ENCODE measurements around the gene RTKN. TPM values are rescaled to one million over a fixed set of nuclear protein-coding genes. Genes with fewer than 3 reads are reported as not detected.

The RTKN gene
- total RNA-seq, 1 experiment from 2014 or later, result 87.1 TPM

- H3K9me3 ChIP-seq (ENCODE audit: control insufficient read depth, low read depth, low read length), result no peaks in the 10 kb centered on the region
- no peak overlapping the region for H3K4me2 ChIP-seq (ENCODE audit: insufficient read depth, insufficient read length, low read length)
- no peak overlapping the region for H2AFZ ChIP-seq (ENCODE audit: low read length)
- TF ChIP-seq CTCF (conservative IDR thresholded peaks at IDR 0.05), result no peak
- H3K4me1 ChIP-seq (ENCODE audit: insufficient read depth, low read length), result peaks cover 2% of the 10 kb centered on the region; the same call in 1 of the 2 replicates
- no peaks in the 10 kb centered on the region; the same call in 1 of the 2 replicates for H3K79me2 ChIP-seq (ENCODE audit: insufficient read depth, low read length)
- peaks cover 10 to 29% (median 24%) of the 10 kb centered on the region in 3 experiments; a peak in 6 of 7 replicates for H3K36me3 Mint-ChIP-seq (ENCODE audit: insufficient read depth in 1 of 3, low read depth in 3 of 3)
- peaks cover 4% of the 10 kb centered on the region for H3K79me1 ChIP-seq (ENCODE audit: insufficient read depth, low read depth, low read length, poor library complexity, severe bottlenecking)
- DNase-seq, result no peak
- H2BK12ac ChIP-seq (ENCODE audit: insufficient read length, low read depth, low read length), result no peak overlapping the region
- peaks cover 2% of the 10 kb centered on the region for H4K20me1 ChIP-seq (ENCODE audit: control insufficient read depth, insufficient read depth, insufficient read length)
- H4K91ac ChIP-seq (ENCODE audit: insufficient read length, low read depth, low read length), result no peak overlapping the region
- H3K27ac ChIP-seq (ENCODE audit: insufficient read length, low read depth, low read length), result no peak overlapping the region
- H3K23ac ChIP-seq (ENCODE audit: insufficient read length, low read depth, low read length), result no peak overlapping the region
- H3K4me3 Mint-ChIP-seq, result no peak overlapping the region
- no peak overlapping the region for H4K5ac ChIP-seq (ENCODE audit: insufficient read length, low read depth, low read length)
- H3K27ac Mint-ChIP-seq, result no peak overlapping the region
- H3K27me3 ChIP-seq (ENCODE audit: insufficient read depth, low read length), result no peaks in the 10 kb centered on the region
- no CpG with 5 or more reads among the region's 4 CpGs for WGBS (ENCODE audit: extremely low coverage, insufficient read length, low lambda C conversion rate)
- no peak overlapping the region for H2AK5ac ChIP-seq (ENCODE audit: insufficient read length, low read length)
- H3K14ac ChIP-seq (ENCODE audit: insufficient read depth, low read length), result no peak overlapping the region
- no peak overlapping the region for H2BK5ac ChIP-seq (ENCODE audit: insufficient read length, low read length)
- H3K9ac ChIP-seq (ENCODE audit: extremely low read depth, insufficient read length, low read length), result no peak overlapping the region
- H2BK120ac ChIP-seq (ENCODE audit: low read depth, low read length, poor library complexity, severe bottlenecking), result no peak overlapping the region
- H3K9me3 Mint-ChIP-seq, result no peaks in the 10 kb centered on the region
- no peak overlapping the region for H3K56ac ChIP-seq (ENCODE audit: insufficient read length, low read depth, low read length)
- no peak overlapping the region for H2BK20ac ChIP-seq (ENCODE audit: low read depth, low read length, poor library complexity, severe bottlenecking)
- H3K4ac ChIP-seq (ENCODE audit: low read depth, low read length), result no peak overlapping the region
- no peak overlapping the region for H3K18ac ChIP-seq (ENCODE audit: insufficient read length, low read depth, low read length)
- no peak overlapping the region for H3T11ph ChIP-seq (ENCODE audit: low read length)
- H3K23me2 ChIP-seq (ENCODE audit: insufficient read length, low read depth, low read length, poor library complexity, severe bottlenecking), result peaks cover 5% of the 10 kb centered on the region
- H3K27me3 Mint-ChIP-seq (ENCODE audit: low read depth), result no peaks in the 10 kb centered on the region
- no peak overlapping the region for H2BK15ac ChIP-seq (ENCODE audit: low read depth, low read length)
- H3K4me1 Mint-ChIP-seq, result peaks cover 11 to 17% of the 10 kb centered on the region in 2 experiments
- H4K8ac ChIP-seq (replicated peaks; ENCODE audit: insufficient read length, low read depth, low read length), result no peak overlapping the region
Observed at GRCh38 chr2:74462786-74463105, 21.0 kb upstream of the RTKN start.
